Measurements from ENCODE around the gene EIF5AL1.
"Not testable (repeated sequence)": the region's sequence is repeated elsewhere in the genome, so short reads cannot be mapped to it uniquely, and the experiment has no call there.

EIF5AL1 gene

DNA sequence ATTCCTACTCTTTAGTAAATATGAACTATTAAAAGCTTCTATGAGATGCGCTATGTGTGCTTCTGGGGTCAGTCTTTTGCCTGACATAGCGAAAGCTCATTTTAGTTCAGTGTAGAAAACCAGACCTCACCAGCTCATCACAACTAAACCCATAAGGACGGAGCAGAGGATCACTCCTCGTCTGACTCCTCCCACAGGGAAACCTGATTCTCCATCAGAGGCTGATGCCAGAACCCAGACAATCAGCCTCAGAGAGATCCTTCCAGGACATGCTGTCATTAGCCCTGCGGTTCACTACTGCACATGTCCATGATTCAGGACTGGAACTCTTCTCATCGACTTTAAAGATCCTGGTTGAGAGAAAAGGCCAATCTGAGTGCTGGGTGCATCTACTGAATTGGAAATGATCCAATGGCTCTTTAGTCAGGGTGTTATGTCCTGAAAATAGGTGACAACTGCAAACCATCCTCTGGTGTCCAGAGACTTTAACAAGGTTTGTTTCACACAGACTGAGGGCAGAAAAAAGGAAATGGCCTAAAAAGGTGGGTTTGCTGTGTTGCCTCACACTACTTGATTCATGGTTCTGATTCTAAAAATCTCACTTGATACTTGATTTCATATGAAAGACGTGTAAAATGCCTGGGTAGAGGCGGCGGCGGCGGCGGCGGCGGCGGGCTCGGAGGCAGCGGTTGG lies at the start of gene EIF5AL1:
EIF5AL1 (plus strand) TSS at position 643 of the 693 bp plus-strand sequence. CDS start 117 bp downstream, outside the sequence.
- TF ChIP-seq, protein P1, sequence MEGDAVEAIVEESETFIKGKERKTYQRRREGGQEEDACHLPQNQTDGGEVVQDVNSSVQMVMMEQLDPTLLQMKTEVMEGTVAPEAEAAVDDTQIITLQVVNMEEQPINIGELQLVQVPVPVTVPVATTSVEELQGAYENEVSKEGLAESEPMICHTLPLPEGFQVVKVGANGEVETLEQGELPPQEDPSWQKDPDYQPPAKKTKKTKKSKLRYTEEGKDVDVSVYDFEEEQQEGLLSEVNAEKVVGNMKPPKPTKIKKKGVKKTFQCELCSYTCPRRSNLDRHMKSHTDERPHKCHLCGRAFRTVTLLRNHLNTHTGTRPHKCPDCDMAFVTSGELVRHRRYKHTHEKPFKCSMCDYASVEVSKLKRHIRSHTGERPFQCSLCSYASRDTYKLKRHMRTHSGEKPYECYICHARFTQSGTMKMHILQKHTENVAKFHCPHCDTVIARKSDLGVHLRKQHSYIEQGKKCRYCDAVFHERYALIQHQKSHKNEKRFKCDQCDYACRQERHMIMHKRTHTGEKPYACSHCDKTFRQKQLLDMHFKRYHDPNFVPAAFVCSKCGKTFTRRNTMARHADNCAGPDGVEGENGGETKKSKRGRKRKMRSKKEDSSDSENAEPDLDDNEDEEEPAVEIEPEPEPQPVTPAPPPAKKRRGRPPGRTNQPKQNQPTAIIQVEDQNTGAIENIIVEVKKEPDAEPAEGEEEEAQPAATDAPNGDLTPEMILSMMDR (IDR thresholded peaks at IDR 0.05) = not testable (repeated sequence)

DNA sequence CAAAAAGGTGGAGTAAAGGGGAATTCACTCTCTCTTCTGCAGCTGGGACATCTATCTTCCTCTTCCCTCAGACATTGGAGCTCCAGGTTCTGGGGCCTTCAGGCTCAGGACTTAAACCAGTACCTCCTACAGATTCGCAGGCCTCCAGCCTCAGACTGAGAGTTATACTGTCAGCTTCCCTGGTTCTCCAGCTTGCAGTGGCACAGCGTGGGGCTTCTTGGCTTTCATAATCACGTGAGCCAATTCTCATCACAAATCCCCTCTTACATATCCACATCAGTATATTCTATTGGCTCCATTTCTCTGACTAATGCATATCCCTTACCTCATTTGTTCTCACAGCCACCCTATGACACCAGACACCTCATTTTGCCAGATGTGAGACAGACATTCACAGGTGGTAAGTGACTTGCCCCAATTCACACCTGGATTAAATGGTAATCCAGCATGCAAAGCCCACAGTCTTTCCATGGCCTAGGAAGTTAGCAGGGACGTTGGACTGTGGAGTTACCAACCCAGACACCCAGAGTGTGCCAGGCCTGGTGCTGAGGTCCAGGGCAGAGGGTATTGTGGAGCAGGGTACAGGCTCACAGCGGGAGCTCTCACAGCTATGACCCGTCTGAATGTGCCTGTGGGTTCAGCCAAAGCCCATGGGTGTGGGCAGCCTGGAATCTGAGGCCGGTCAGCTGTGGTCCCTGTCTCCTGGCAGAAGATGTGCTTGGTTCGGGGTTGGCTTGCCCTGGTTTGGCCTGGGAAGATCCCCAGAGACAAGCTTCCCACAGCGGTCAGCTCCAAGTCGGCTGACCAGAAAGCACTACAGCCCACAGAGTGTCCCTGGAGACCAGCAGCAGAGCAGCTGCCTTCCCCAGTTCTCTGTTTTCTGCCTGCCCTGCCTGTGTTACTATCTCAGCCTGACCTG lies 48.5 kb upstream of the EIF5AL1 start:
- TF ChIP-seq, protein P1 (IDR thresholded peaks at IDR 0.05) = no peak

DNA sequence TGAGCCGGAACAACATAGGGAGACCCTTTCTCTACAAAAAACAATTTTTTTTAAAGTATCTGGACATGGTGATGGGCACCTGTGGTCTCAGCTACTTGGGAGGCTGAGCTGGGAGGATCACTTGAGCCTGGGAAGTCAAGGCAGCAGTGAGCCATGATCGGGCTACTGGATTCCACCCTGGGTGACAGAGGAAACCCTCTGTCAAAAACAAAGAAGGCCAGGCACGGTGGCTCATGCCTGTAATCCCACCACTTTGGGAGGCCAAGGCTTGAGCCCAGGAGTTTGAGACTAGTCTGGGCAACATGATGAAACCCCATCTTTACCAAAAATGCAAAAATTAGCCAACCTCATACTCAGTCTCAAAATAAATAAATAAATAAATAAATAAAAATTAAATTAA lies 47.0 kb upstream of the EIF5AL1 start:
- TF ChIP-seq, protein P1 (IDR thresholded peaks at IDR 0.05) = no peak

DNA sequence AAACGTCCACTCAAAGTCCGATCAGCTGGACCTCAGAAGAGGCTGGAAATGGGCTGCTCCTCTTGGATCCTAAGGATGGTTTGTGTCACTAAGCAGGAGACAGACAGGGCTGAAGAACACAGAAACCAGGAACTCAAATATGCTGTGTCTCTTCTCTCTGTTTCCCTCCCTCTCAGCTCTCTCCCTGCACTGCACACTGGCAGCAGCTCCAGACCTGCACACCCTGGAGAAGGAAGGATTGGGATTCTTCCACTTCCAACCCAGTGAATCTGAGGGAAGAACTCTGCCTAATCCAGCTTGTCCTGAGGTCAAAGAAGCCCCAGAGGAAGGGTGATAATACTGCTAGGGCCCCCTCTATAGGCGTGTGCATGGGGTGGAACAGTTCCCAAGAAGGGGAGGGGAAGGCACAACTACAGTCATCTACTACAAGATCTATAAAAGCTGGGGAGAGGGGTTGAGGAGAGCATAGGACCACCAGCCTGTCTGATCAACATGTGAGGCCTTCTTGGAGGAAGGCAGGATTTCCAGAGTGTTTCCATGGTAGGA lies 44.2 kb upstream of the EIF5AL1 start:
- TF ChIP-seq, protein P1 (IDR thresholded peaks at IDR 0.05) = no peak

DNA sequence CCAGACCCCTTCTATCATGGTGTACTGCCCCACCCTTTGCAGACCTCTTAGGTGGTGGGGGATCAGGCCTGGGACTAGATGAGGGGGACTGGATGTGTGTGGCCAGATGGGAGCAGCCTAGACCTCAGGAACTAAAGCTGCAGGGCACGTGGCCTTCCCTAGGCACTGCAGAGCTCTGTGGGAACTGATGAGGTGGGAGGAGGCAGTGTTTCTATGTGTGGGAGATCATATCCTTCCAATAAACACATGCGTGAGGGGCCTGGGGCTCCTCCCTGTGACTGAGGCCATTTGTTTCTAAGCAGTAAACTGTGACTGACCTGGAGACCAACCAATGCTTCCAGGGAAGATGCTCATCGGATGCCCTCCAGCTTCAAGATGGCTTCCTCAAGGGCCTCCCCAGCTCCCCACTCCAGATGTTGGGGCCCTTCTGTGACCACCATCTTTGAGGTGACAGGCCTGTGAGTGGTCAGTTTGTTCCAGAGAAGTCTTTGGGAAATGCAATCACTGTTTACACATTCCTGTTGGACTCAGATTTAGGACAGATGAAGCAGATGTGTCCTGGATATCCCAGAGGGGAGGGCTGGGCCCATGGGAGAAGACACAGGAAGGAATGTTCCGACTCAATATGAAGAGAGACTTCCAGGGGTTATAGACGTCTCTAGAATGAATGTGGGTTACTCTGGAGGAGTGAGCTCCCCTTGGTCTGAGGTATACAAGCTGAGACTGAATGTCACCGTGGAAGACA lies 43.3 kb upstream of the EIF5AL1 start:
- TF ChIP-seq, protein P1 (IDR thresholded peaks at IDR 0.05) = no peak

DNA sequence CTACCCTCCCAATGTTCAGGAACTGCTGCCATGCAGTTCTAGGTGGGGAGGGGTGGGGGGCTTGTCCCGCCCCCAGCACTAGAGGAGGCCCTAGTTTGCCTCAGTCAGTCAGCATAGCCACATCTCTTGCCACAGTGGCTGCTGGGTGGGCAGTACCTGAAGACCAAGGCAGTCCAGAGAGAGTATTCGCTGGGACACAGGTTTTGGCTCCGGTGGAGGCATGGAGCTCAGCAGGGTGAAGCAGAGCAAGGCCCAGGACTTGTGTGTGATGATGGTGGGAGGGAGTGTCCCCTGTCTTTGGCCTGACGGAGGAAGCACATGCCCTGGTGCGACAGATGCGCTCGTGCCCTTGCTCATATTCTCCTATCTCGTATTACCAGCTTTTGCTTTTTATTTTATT lies 42.2 kb upstream of the EIF5AL1 start:
- TF ChIP-seq, protein P1 (IDR thresholded peaks at IDR 0.05) = no peak

DNA sequence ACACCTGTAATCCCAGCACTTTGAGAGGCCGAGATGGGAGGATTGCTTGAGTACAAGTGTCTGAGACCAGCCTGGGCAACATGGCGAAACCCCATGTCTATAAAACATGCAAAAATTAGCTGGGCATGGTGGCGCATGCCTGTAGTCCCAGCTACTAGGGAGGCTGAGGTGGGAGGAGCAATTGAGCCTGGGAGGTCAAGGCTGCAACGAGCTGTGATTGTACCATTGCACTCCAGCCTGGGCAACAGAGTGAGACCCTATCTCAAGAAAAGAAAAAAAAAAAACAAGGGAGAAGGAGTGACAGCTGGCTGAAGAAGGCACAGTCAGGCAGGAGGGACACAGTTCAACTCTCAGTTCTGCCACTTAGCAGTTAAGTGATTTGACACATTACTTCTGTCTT lies 40.6 kb upstream of the EIF5AL1 start:
- TF ChIP-seq, protein P1 (IDR thresholded peaks at IDR 0.05) = no peak

All from LNCAP (cell line).